DND-41 (cell line): Measurements from ENCODE around the gene PEAK3.

Experiments used
- ATAC-seq: fragments of 200-7000 bp; cut with Tn5 transposase; 3 replicates; pipeline ENCODE4 v1.9.1; 2021; ENCODE audit warnings: low read depth; ENCODE audit not compliant: insufficient read depth
- DNase-seq: peaks from one replicate; pipeline ENCODE4 v3.0.0-alpha.2; 2020
- H2AFZ ChIP-seq: 2 replicates; pipeline ENCODE4 v1.6.0; 2012; ENCODE audit warnings: low read depth, low read length
- H3K27ac ChIP-seq: 2 replicates; pipeline ENCODE4 v1.5.1; 2012; ENCODE audit warnings: low read length, inconsistent platforms
- H3K27me3 ChIP-seq: fragments of 200-600 bp; sonication (generic); 2 replicates; pipeline ENCODE4 v1.6.0; 2012; ENCODE audit warnings: low read length, mild to moderate bottlenecking, inconsistent platforms; ENCODE audit not compliant: insufficient read depth, poor library complexity
- H3K36me3 ChIP-seq: 2 replicates; pipeline ENCODE4 v1.5.1; 2012; ENCODE audit warnings: low read length, inconsistent platforms; ENCODE audit not compliant: insufficient read depth
- H3K4me1 ChIP-seq: 2 replicates; pipeline ENCODE4 v1.5.1; 2012; ENCODE audit warnings: mild to moderate bottlenecking, low read length; ENCODE audit not compliant: insufficient read depth
- H3K4me2 ChIP-seq: 2 replicates; pipeline ENCODE4 v1.6.0; 2012; ENCODE audit warnings: mild to moderate bottlenecking, moderate library complexity, low read length, inconsistent platforms; ENCODE audit not compliant: insufficient read depth
- H3K4me3 ChIP-seq, 2 experiments: fragments of 200-600 bp in 1 of 2; shearing (Covaris generic) in 1 of 2; 2 replicates each; pipeline ENCODE4 v1.5.1; 2012 to 2016; ENCODE audit warnings: inconsistent platforms in 2 of 2, low read length in 2 of 2, mild to moderate bottlenecking in 2 of 2, low read depth in 1 of 2, moderate library complexity in 1 of 2
- H3K79me2 ChIP-seq: 2 replicates; pipeline ENCODE4 v1.6.0; 2012; ENCODE audit warnings: low read length, inconsistent platforms; ENCODE audit not compliant: insufficient read depth
- H3K9ac ChIP-seq: 2 replicates; pipeline ENCODE4 v1.6.0; 2012; ENCODE audit warnings: low read depth, mild to moderate bottlenecking, inconsistent platforms, low read length, moderate library complexity
- H3K9me3 ChIP-seq: 2 replicates; pipeline ENCODE4 v1.5.1; 2012; ENCODE audit warnings: low read length, moderate library complexity, mild to moderate bottlenecking, inconsistent platforms; ENCODE audit not compliant: insufficient read depth, severe bottlenecking
- H4K20me1 ChIP-seq: 2 replicates; pipeline ENCODE4 v1.6.0; 2012; ENCODE audit warnings: low read length; ENCODE audit not compliant: insufficient read depth
- CTCF ChIP-seq: IDR thresholded peaks from 2 replicates; pipeline ENCODE4 v1.5.1; 2012; ENCODE audit warnings: borderline replicate concordance, low read length, moderate library complexity, mild to moderate bottlenecking; ENCODE audit not compliant: poor library complexity, severe bottlenecking; ENCODE audit errors: extremely low read depth
- EZH2 ChIP-seq: IDR thresholded peaks from 3 replicates; pipeline ENCODE4 v1.6.1; 2012; ENCODE audit warnings: borderline replicate concordance, low read depth, mild to moderate bottlenecking, moderate library complexity, low read length, inconsistent platforms; ENCODE audit not compliant: severe bottlenecking

PEAK3 gene

GRCh38 chr19:2225415-2226050 is 56.4 kb downstream of the PEAK3 start:
- H3K27ac ChIP-seq = no peak overlapping the region
- H3K27me3 ChIP-seq = no peaks in the 10 kb centered on the region
- H3K4me3 ChIP-seq = no peak overlapping the region
- DNase-seq (no peak), ATAC-seq (no peak)
- H3K9me3 ChIP-seq = no peaks in the 10 kb centered on the region
- TF ChIP-seq CTCF (no peak), EZH2 (no peak)
- H2AFZ ChIP-seq = no peak overlapping the region
- H3K79me2 ChIP-seq = peaks cover 13% of the 10 kb centered on the region
- no peak overlapping the region for H3K9ac ChIP-seq
- H3K4me2 ChIP-seq = no peak overlapping the region
- H3K4me1 ChIP-seq = no peaks in the 10 kb centered on the region
- H3K36me3 ChIP-seq = peaks cover 94% of the 10 kb centered on the region
- H4K20me1 ChIP-seq = peaks cover 32% of the 10 kb centered on the region

- DNase-seq (no peak), ATAC-seq (no peak)
- Histone ChIP-seq H3K9me3 (no peaks in the 10 kb centered on the region), H3K27ac (no peak overlapping the region), H2AFZ (no peak overlapping the region), H3K79me2 (peaks cover 12% of the 10 kb centered on the region), H3K27me3 (no peaks in the 10 kb centered on the region), H3K4me2 (no peak overlapping the region), H4K20me1 (peaks cover 37% of the 10 kb centered on the region), H3K4me1 (no peaks in the 10 kb centered on the region), H3K36me3 (peaks cover 95% of the 10 kb centered on the region), H3K4me3 (no peak overlapping the region), H3K9ac (no peak overlapping the region)
- TF ChIP-seq EZH2 (no peak), CTCF (no peak)
Measured at GRCh38 chr19:2224754-2225349, 57.1 kb downstream of the PEAK3 start.
